CD4-positive, CD25-positive, alpha-beta regulatory T cell (primary cell): ENCODE results near the gene STAB2. TPM values are rescaled to one million over a fixed set of nuclear protein-coding genes. Genes with fewer than 3 reads are reported as not detected.

Source experiments
- ATAC-seq, 2 donors: fragments of 150-1000 bp; cut with Tn5 transposase; one replicate each; pipeline ENCODE4 v1.10.0; 2021; ENCODE audit warnings: low read depth in 2 of 2, moderate number of reproducible peaks in 2 of 2, moderate library complexity in 1 of 2
- DNase-seq, 3 donors: peaks; one replicate each; pipeline versions ENCODE4 v3.0.0 to v3.0.0-alpha.2; 2012 to 2022; ENCODE audit warnings: mixed read lengths in 1 of 3
- H3K27ac ChIP-seq: one replicate; pipeline ENCODE4 v1.7.0; 2013; ENCODE audit warnings: mild to moderate bottlenecking, low read length; ENCODE audit not compliant: insufficient read depth, poor library complexity, severe bottlenecking
- H3K27me3 ChIP-seq: one replicate; pipeline ENCODE4 v1.7.0; 2013; ENCODE audit warnings: low read length; ENCODE audit not compliant: control insufficient read depth, insufficient read depth
- H3K36me3 ChIP-seq: one replicate; pipeline ENCODE4 v1.7.0; 2013; ENCODE audit warnings: mild to moderate bottlenecking, low read length, moderate library complexity; ENCODE audit not compliant: control insufficient read depth, insufficient read depth
- H3K4me1 ChIP-seq: 2 replicates; pipeline ENCODE4 v1.7.0; 2013; ENCODE audit warnings: mild to moderate bottlenecking, low read length; ENCODE audit not compliant: insufficient read depth, control insufficient read depth, poor library complexity, severe bottlenecking
- H3K4me3 ChIP-seq: one replicate; pipeline ENCODE4 v1.7.0; 2013; ENCODE audit warnings: low read depth, mild to moderate bottlenecking, low read length, moderate library complexity
- H3K9me3 ChIP-seq, 2 experiments: 1 replicate in 1 of 2; 2 replicates in 1 of 2; pipeline ENCODE4 v1.7.0; 2013; ENCODE audit warnings: low read length in 2 of 2, mild to moderate bottlenecking in 1 of 2, moderate library complexity in 1 of 2; ENCODE audit not compliant: control insufficient read depth in 2 of 2
- H3K27ac Mint-ChIP-seq, 3 donors: one replicate each; pipeline ENCODE4 v1.8.0; 2020 to 2022; ENCODE audit warnings: mild to moderate bottlenecking in 3 of 3, mixed read lengths in 3 of 3, moderate library complexity in 2 of 3
- H3K27me3 Mint-ChIP-seq: one replicate; pipeline ENCODE4 v1.8.0; 2022; ENCODE audit warnings: mild to moderate bottlenecking, mixed read lengths
- H3K36me3 Mint-ChIP-seq: one replicate; pipeline ENCODE4 v1.8.0; 2020; ENCODE audit warnings: mixed read lengths
- H3K4me1 Mint-ChIP-seq, 4 donors: one replicate each; pipeline ENCODE4 v1.8.0; 2020 to 2022; ENCODE audit warnings: mixed read lengths in 4 of 4, mild to moderate bottlenecking in 1 of 4
- H3K4me3 Mint-ChIP-seq, 4 donors: one replicate each; pipeline ENCODE4 v1.8.0; 2020 to 2022; ENCODE audit warnings: mild to moderate bottlenecking in 4 of 4, mixed read lengths in 4 of 4, moderate library complexity in 3 of 4
- H3K9me3 Mint-ChIP-seq, 7 donors: one replicate each; pipeline ENCODE4 v1.8.0; 2020 to 2022; ENCODE audit warnings: mixed read lengths in 7 of 7, mild to moderate bottlenecking in 3 of 7, moderate library complexity in 2 of 7
- polyA plus RNA-seq, 4 donors: library from polyadenylated mRNA; unstranded; fragments of 300-500 nt; fragmentation: Illumina TruSeq; gene quantifications; one replicate each; pipeline ENCODE4 v1.2.3, GENCODE V29; 2021
- total RNA-seq: library from RNA; stranded (reverse); gene quantifications from one replicate; pipeline ENCODE4 v1.2.3, GENCODE V29; 2022

STAB2 gene
- total and polyA plus RNA-seq, 5 donors from 2014 or later: not detected

DNA sequence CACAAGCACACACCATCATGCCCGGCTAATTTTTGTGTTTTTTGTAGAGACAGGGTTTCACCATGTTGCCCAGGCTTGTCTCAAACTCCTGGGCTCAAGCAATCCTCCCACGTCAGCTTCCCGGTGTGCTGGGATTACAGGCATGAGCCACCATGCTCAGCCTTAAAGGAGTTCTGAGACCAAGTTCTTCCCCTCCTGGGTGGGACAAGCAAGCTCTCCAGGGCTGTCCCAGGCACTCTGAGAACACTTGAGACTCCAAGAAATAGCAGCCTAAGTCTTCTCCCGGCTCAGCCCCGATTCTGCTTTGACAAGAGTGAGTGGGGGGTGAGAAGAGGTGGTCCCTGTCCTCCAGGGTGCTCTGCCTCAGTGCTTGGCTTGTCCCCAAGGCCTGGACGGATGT lies 86.4 kb downstream of the STAB2 start:
- Histone ChIP-seq H3K27me3 (no peaks in the 10 kb centered on the region), H3K4me3 (no peak overlapping the region), H3K36me3 (no peaks in the 10 kb centered on the region), H3K4me1 (no peaks in the 10 kb centered on the region), H3K27ac (no peak overlapping the region), H3K9me3 (no peaks in the 10 kb centered on the region)
- Mint-ChIP-seq H3K4me3 (no peak overlapping the region), H3K27ac (no peak overlapping the region), H3K36me3 (no peaks in the 10 kb centered on the region), H3K4me1 (no peaks in the 10 kb centered on the region), H3K9me3 (no peaks in the 10 kb centered on the region), H3K27me3 (peaks cover 17% of the 10 kb centered on the region)
- ATAC-seq (no peak), DNase-seq (no peak)

GRCh38 chr12:103673891-103674375 lies 86.9 kb downstream of the STAB2 start:
- no peaks in the 10 kb centered on the region for H3K4me1 Mint-ChIP-seq

DNA sequence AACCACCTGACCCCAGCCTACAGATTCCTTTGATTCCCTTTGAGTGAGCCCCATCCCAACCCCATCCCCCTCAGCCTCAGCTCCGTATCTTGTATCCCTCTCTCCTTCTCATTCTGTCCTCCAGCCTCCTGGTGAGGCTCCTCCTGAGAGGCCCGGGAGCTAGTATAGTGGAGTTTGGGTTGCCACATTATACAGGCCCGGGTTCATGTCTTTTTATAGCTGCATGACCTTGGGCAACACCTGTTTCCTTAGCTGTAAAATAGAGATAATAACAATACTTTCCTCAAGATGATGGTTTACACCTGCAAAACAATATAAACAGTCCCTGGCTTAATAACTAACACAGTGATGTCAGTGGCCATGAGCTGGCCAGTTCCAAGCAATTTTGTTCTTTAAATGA lies 89.8 kb downstream of the STAB2 start:
- Mint-ChIP-seq H3K4me1 (no peaks in the 10 kb centered on the region), H3K4me3 (no peak overlapping the region), H3K9me3 (no peaks in the 10 kb centered on the region), H3K27ac (no peak overlapping the region), H3K36me3 (no peaks in the 10 kb centered on the region), H3K27me3 (peaks cover 17% of the 10 kb centered on the region)
- H3K4me3 ChIP-seq: no peak overlapping the region
- DNase-seq: no peak
- ATAC-seq: no peak
- no peaks in the 10 kb centered on the region for H3K4me1 ChIP-seq
- no peaks in the 10 kb centered on the region for H3K36me3 ChIP-seq
- H3K9me3 ChIP-seq: no peaks in the 10 kb centered on the region
- H3K27me3 ChIP-seq: no peaks in the 10 kb centered on the region
- H3K27ac ChIP-seq: no peak overlapping the region

More at GRCh38 chr12:103673891-103674375, 86.9 kb downstream of the STAB2 start:
- ATAC-seq (no peak), DNase-seq (no peak)
- Histone ChIP-seq H3K4me1 (no peaks in the 10 kb centered on the region), H3K27ac (no peak overlapping the region), H3K4me3 (no peak overlapping the region), H3K36me3 (no peaks in the 10 kb centered on the region), H3K9me3 (no peaks in the 10 kb centered on the region), H3K27me3 (no peaks in the 10 kb centered on the region)
- Mint-ChIP-seq H3K36me3 (no peaks in the 10 kb centered on the region), H3K27me3 (peaks cover 17% of the 10 kb centered on the region), H3K4me3 (no peak overlapping the region), H3K27ac (no peak overlapping the region), H3K9me3 (no peaks in the 10 kb centered on the region)

- Mint-ChIP-seq H3K4me3 (no peak overlapping the region), H3K27ac (no peak overlapping the region), H3K9me3 (no peaks in the 10 kb centered on the region), H3K4me1 (no peaks in the 10 kb centered on the region), H3K27me3 (peaks cover 17% of the 10 kb centered on the region), H3K36me3 (no peaks in the 10 kb centered on the region)
- Histone ChIP-seq H3K9me3 (no peaks in the 10 kb centered on the region), H3K4me3 (no peak overlapping the region), H3K36me3 (no peaks in the 10 kb centered on the region), H3K4me1 (no peaks in the 10 kb centered on the region), H3K27ac (no peak overlapping the region), H3K27me3 (no peaks in the 10 kb centered on the region)
- ATAC-seq (no peak), DNase-seq (no peak)
These were observed 90.3 kb downstream of the STAB2 start for GRCh38 chr12:103677341-103677740.

- Mint-ChIP-seq H3K4me3 (no peak overlapping the region), H3K9me3 (no peaks in the 10 kb centered on the region), H3K27ac (no peak overlapping the region), H3K27me3 (peaks cover 17% of the 10 kb centered on the region), H3K36me3 (no peaks in the 10 kb centered on the region), H3K4me1 (no peaks in the 10 kb centered on the region)
- no peak for DNase-seq
- Histone ChIP-seq H3K36me3 (no peaks in the 10 kb centered on the region), H3K27ac (no peak overlapping the region), H3K27me3 (no peaks in the 10 kb centered on the region), H3K9me3 (no peaks in the 10 kb centered on the region), H3K4me3 (no peak overlapping the region), H3K4me1 (no peaks in the 10 kb centered on the region)
- ATAC-seq: no peak
These were observed 90.8 kb downstream of the STAB2 start for GRCh38 chr12:103677905-103678304.

- Histone ChIP-seq H3K4me1 (no peaks in the 10 kb centered on the region), H3K9me3 (no peaks in the 10 kb centered on the region), H3K36me3 (no peaks in the 10 kb centered on the region), H3K4me3 (no peak overlapping the region), H3K27ac (no peak overlapping the region), H3K27me3 (no peaks in the 10 kb centered on the region)
- H3K36me3 Mint-ChIP-seq: no peaks in the 10 kb centered on the region
- H3K4me3 Mint-ChIP-seq: no peak overlapping the region
- H3K27ac Mint-ChIP-seq: no peak overlapping the region
- DNase-seq: no peak
- no peaks in the 10 kb centered on the region for H3K4me1 Mint-ChIP-seq
- no peaks in the 10 kb centered on the region for H3K9me3 Mint-ChIP-seq
- no peak for ATAC-seq
- H3K27me3 Mint-ChIP-seq: peaks cover 17% of the 10 kb centered on the region
These were observed 92.5 kb downstream of the STAB2 start for GRCh38 chr12:103679421-103680170.

DNA sequence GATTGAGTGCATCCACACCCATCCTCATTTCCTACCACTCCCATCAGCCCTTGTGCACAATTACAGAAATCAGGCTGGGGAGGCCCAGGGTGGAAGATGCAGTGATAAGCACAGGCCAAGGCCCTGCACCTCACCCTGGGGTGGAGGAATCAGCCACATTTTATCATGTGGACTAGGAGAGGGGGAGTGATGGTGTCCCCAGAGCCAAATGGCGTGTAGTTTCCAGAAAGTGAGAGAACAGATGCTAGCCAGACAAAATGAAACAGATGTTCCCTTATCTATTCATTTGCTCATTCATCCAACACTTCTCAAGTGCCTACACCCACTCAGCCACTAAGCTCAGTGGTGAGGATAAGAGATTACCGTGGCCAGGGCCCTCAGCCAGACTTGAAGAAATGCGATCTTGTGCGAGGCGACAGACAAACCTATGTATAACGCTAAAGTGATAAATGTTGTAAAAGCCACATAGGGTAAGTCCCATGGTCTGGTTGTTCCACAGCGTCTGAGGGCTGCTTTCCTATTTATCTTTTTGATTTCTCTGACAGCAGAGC lies 93.6 kb downstream of the STAB2 start:
- Histone ChIP-seq H3K27ac (no peak overlapping the region), H3K4me1 (no peaks in the 10 kb centered on the region), H3K36me3 (no peaks in the 10 kb centered on the region), H3K27me3 (no peaks in the 10 kb centered on the region), H3K9me3 (no peaks in the 10 kb centered on the region), H3K4me3 (no peak overlapping the region)
- Mint-ChIP-seq H3K4me1 (no peaks in the 10 kb centered on the region), H3K27me3 (peaks cover 17% of the 10 kb centered on the region), H3K4me3 (no peak overlapping the region), H3K27ac (no peak overlapping the region), H3K9me3 (no peaks in the 10 kb centered on the region), H3K36me3 (no peaks in the 10 kb centered on the region)
- ATAC-seq (no peak), DNase-seq (no peak)

DNA sequence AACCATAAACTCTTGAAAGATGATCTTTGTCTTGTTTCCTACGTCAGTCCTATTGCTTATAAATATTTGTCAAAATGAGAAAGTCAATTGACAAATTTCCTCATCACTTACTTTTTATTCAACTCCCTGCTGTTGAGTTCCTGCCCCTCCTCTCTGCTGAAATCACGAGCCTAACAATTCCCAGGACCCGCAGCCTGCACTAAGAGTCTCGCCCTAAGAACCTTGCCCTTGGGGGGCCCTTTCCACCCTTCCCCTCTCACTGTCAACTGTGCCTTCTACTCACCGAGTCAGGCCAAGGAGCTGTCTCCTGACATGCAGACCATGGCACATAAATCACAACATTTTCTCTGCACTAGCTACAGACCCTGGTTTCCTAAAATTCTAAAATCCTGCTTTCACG lies 99.0 kb downstream of the STAB2 start:
- no peak for ATAC-seq
- Mint-ChIP-seq H3K27me3 (no peaks in the 10 kb centered on the region), H3K4me3 (no peak overlapping the region)

More for the DNA sequence above, 99.0 kb downstream of the STAB2 start:
- H3K4me1 Mint-ChIP-seq: no peaks in the 10 kb centered on the region
- Histone ChIP-seq H3K4me3 (no peak overlapping the region), H3K27ac (no peak overlapping the region), H3K27me3 (no peaks in the 10 kb centered on the region), H3K4me1 (no peaks in the 10 kb centered on the region), H3K9me3 (no peaks in the 10 kb centered on the region), H3K36me3 (no peaks in the 10 kb centered on the region)
- no peak for DNase-seq
- H3K36me3 Mint-ChIP-seq: peaks cover 3% of the 10 kb centered on the region
- H3K9me3 Mint-ChIP-seq: no peaks in the 10 kb centered on the region
- H3K27ac Mint-ChIP-seq: no peak overlapping the region
